SU-DHL-6 (cell line): ENCODE measurements around the gene SLC35F1.

Experiments used
- CTCF ChIP-seq: fragments of 200-600 bp; sonication (generic); IDR thresholded peaks from one replicate; pipeline ENCODE4 v1.5.1; 2017; ENCODE audit warnings: antibody characterized with exemption, mild to moderate bottlenecking, low read length, moderate library complexity; ENCODE audit not compliant: insufficient read depth, poor library complexity, severe bottlenecking
- EZH2phosphoT487 ChIP-seq: fragments of 200-600 bp; sonication (generic), shearing (Covaris generic); conservative IDR thresholded peaks from 2 replicates; pipeline ENCODE4 v1.6.1; 2018; ENCODE audit warnings: mild to moderate bottlenecking, antibody characterized with exemption, low read length, moderate library complexity, mixed read lengths

- TF ChIP-seq CTCF (no peak), EZH2phosphoT487 (no peak)
These were observed 13.0 kb downstream of the SLC35F1 start for GRCh38 chr6:117919775-117920729.
